H9 (cell line): ENCODE data around the gene MCEE. TPM values are rescaled to one million over a fixed set of nuclear protein-coding genes. Genes with fewer than 3 reads are reported as not detected.

Experiments used
- DNase-seq: peaks from one replicate; pipeline ENCODE4 v3.0.0-alpha.2; 2017
- H2AFZ ChIP-seq: one replicate; pipeline ENCODE4 v1.6.1; 2013; ENCODE audit warnings: mild to moderate bottlenecking, low read length, control low read depth, moderate library complexity
- H2AK5ac ChIP-seq: 2 replicates; pipeline ENCODE4 v1.6.1; 2013; ENCODE audit warnings: low read length, control low read depth, mixed read lengths; ENCODE audit not compliant: insufficient read length
- H2BK120ac ChIP-seq: one replicate; pipeline ENCODE4 v1.6.1; 2013; ENCODE audit warnings: low read depth, mild to moderate bottlenecking, low read length, control low read depth, inconsistent platforms; ENCODE audit not compliant: poor library complexity, severe bottlenecking
- H2BK12ac ChIP-seq: 2 replicates; pipeline ENCODE4 v1.6.1; 2013; ENCODE audit warnings: low read length, control low read depth, mixed read lengths, low read depth; ENCODE audit not compliant: insufficient read length
- H2BK15ac ChIP-seq: 2 replicates; pipeline ENCODE4 v1.6.1; 2013; ENCODE audit warnings: low read depth, low read length, control low read depth
- H2BK20ac ChIP-seq: one replicate; pipeline ENCODE4 v1.6.1; 2013; ENCODE audit warnings: low read depth, mild to moderate bottlenecking, low read length, control low read depth, inconsistent platforms; ENCODE audit not compliant: poor library complexity, severe bottlenecking
- H2BK5ac ChIP-seq: 2 replicates; pipeline ENCODE4 v1.6.1; 2013; ENCODE audit warnings: low read length, control low read depth, mixed read lengths; ENCODE audit not compliant: insufficient read length
- H3K14ac ChIP-seq: 2 replicates; pipeline ENCODE4 v1.6.1; 2013; ENCODE audit warnings: low read length, control low read depth; ENCODE audit not compliant: insufficient read depth
- H3K18ac ChIP-seq: 2 replicates; pipeline ENCODE4 v1.6.1; 2013; ENCODE audit warnings: low read depth, mild to moderate bottlenecking, mixed read lengths, low read length, control low read depth; ENCODE audit not compliant: insufficient read length
- H3K23ac ChIP-seq: 2 replicates; pipeline ENCODE4 v1.6.1; 2013; ENCODE audit warnings: low read length, control low read depth, mixed read lengths, low read depth; ENCODE audit not compliant: insufficient read length
- H3K23me2 ChIP-seq: 2 replicates; pipeline ENCODE4 v1.6.1; 2013; ENCODE audit warnings: low read depth, mild to moderate bottlenecking, mixed read lengths, low read length, control low read depth; ENCODE audit not compliant: insufficient read length, poor library complexity, severe bottlenecking
- H3K27ac ChIP-seq: 2 replicates; pipeline ENCODE4 v1.5.1; 2013; ENCODE audit warnings: low read length, control low read depth, mixed read lengths, low read depth; ENCODE audit not compliant: insufficient read length
- H3K27me3 ChIP-seq: 2 replicates; pipeline ENCODE4 v1.6.1; 2013; ENCODE audit warnings: low read length, control low read depth, inconsistent platforms; ENCODE audit not compliant: insufficient read depth
- H3K4ac ChIP-seq: 2 replicates; pipeline ENCODE4 v1.6.1; 2013; ENCODE audit warnings: low read depth, mild to moderate bottlenecking, control low read depth, inconsistent platforms, low read length, moderate library complexity
- H3K4me1 ChIP-seq: 2 replicates; pipeline ENCODE4 v1.6.1; 2013; ENCODE audit warnings: low read length, control low read depth, inconsistent platforms; ENCODE audit not compliant: insufficient read depth
- H3K4me2 ChIP-seq: 2 replicates; pipeline ENCODE4 v1.6.1; 2013; ENCODE audit warnings: low read length, control low read depth, mixed read lengths; ENCODE audit not compliant: insufficient read length, insufficient read depth
- H3K56ac ChIP-seq: 2 replicates; pipeline ENCODE4 v1.6.1; 2013; ENCODE audit warnings: low read depth, mild to moderate bottlenecking, mixed read lengths, low read length, control low read depth; ENCODE audit not compliant: insufficient read length
- H3K79me1 ChIP-seq: 2 replicates; pipeline ENCODE4 v1.6.1; 2013; ENCODE audit warnings: low read depth, mild to moderate bottlenecking, moderate library complexity, low read length, control low read depth, inconsistent platforms; ENCODE audit not compliant: insufficient read depth, poor library complexity, severe bottlenecking
- H3K79me2 ChIP-seq: 2 replicates; pipeline ENCODE4 v1.6.1; 2013; ENCODE audit warnings: low read length, control low read depth, inconsistent platforms; ENCODE audit not compliant: insufficient read depth
- H3K9ac ChIP-seq: 2 replicates; pipeline ENCODE4 v1.6.1; 2013; ENCODE audit warnings: low read length, control low read depth, mixed read lengths; ENCODE audit not compliant: insufficient read length; ENCODE audit errors: extremely low read depth
- H3K9me3 ChIP-seq: one replicate; pipeline ENCODE4 v1.6.1; 2013; ENCODE audit warnings: low read depth, low read length, inconsistent platforms; ENCODE audit not compliant: control insufficient read depth
- H3T11ph ChIP-seq: one replicate; pipeline ENCODE4 v1.6.1; 2013; ENCODE audit warnings: mild to moderate bottlenecking, low read length, control low read depth, inconsistent platforms
- H4K20me1 ChIP-seq: one replicate; pipeline ENCODE4 v1.6.1; 2013; ENCODE audit not compliant: control insufficient read depth, insufficient read length, insufficient read depth
- H4K5ac ChIP-seq: 2 replicates; pipeline ENCODE4 v1.6.1; 2013; ENCODE audit warnings: low read depth, mild to moderate bottlenecking, mixed read lengths, low read length, control low read depth; ENCODE audit not compliant: insufficient read length
- H4K8ac ChIP-seq: replicated peaks from 2 replicates; pipeline ENCODE4 v1.6.1; 2013; ENCODE audit warnings: low read length, control low read depth, mixed read lengths, low read depth; ENCODE audit not compliant: insufficient read length
- H4K91ac ChIP-seq: 2 replicates; pipeline ENCODE4 v1.6.1; 2013; ENCODE audit warnings: low read depth, mild to moderate bottlenecking, moderate library complexity, mixed read lengths, low read length, control low read depth; ENCODE audit not compliant: insufficient read length
- H3K27ac Mint-ChIP-seq, 3 experiments: 2 replicates in 2 of 3; 3 replicates in 1 of 3; pipeline ENCODE4 v1.8.0; 2020 to 2021; ENCODE audit warnings: mixed read lengths in 3 of 3, mild to moderate bottlenecking in 1 of 3, moderate library complexity in 1 of 3
- H3K27me3 Mint-ChIP-seq: 2 replicates; pipeline ENCODE4 v1.8.0; 2021; ENCODE audit warnings: low read depth, mild to moderate bottlenecking, moderate library complexity, mixed read lengths
- H3K36me3 Mint-ChIP-seq, 3 experiments: 2 replicates in 2 of 3; 3 replicates in 1 of 3; pipeline ENCODE4 v1.8.0; 2020 to 2021; ENCODE audit warnings: low read depth in 3 of 3, mixed read lengths in 3 of 3; ENCODE audit not compliant: insufficient read depth in 1 of 3
- H3K4me1 Mint-ChIP-seq, 2 experiments: 2 replicates each; pipeline ENCODE4 v1.8.0; 2020; ENCODE audit warnings: mixed read lengths in 2 of 2
- H3K4me3 Mint-ChIP-seq, 2 experiments: 2 replicates in 1 of 2; 3 replicates in 1 of 2; pipeline ENCODE4 v1.8.0; 2020 to 2021; ENCODE audit warnings: mild to moderate bottlenecking in 2 of 2, mixed read lengths in 2 of 2, moderate library complexity in 1 of 2
- H3K9me3 Mint-ChIP-seq, 2 experiments: 2 replicates in 1 of 2; 3 replicates in 1 of 2; pipeline ENCODE4 v1.8.0; 2020; ENCODE audit warnings: mild to moderate bottlenecking in 2 of 2, mixed read lengths in 2 of 2, moderate library complexity in 1 of 2
- WGBS: extraction: QIAGEN DNeasy Blood & Tissue Kit; methylation state at CpG from one replicate; pipeline ENCODE4 v1.1.7; 2013; ENCODE audit warnings: missing lambda C conversion rate, low lambda C conversion rate, mixed read lengths; ENCODE audit not compliant: insufficient read length; ENCODE audit errors: extremely low coverage; 5-methylcytosine and 5-hydroxymethylcytosine counted together
- total RNA-seq: library from RNA; stranded (reverse); gene quantifications from 2 replicates; pipeline ENCODE4 v1.2.1, GENCODE V29; 2021
- TF ChIP-seq, protein P1 (sequence below): fragments of 200-600 bp; sonication (generic); conservative IDR thresholded peaks from 3 replicates; pipeline ENCODE4 v1.8.0; 2021; ENCODE audit warnings: antibody characterized with exemption, mild to moderate bottlenecking

The MCEE gene
- total RNA-seq, 1 experiment from 2014 or later = 12.5 TPM

DNA sequence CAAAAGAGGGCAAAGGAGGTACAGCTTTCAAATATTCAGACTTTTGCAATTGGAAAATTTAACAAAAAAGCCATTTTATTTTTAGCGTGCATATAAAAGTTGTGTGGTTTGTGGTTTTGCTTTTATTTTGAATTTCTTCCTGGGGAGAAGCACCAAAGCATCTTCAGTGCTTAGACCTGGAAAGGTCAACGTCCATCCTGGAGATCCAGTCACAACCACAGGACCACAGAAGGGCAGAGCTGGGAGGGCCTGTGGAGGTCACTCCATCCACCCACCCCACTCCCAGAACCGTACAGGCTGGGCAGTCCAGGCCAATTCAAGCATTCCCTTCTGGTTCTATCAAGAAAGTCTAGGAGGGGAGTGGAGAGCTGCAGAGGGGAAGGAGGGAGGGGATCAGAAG lies 44.2 kb upstream of the MCEE start:
- Histone ChIP-seq H3K79me2 (no peaks in the 10 kb centered on the region), H4K5ac (no peak overlapping the region), H3K23ac (no peak overlapping the region), H3K18ac (no peak overlapping the region), H2BK20ac (no peak overlapping the region), H3K14ac (no peak overlapping the region; the same call in 1 of the 2 replicates), H3K27me3 (no peaks in the 10 kb centered on the region), H3T11ph (no peak overlapping the region), H3K79me1 (no peaks in the 10 kb centered on the region), H3K9me3 (no peaks in the 10 kb centered on the region), H3K4me1 (peaks cover 2% of the 10 kb centered on the region; the same call in 1 of the 2 replicates), H3K23me2 (no peaks in the 10 kb centered on the region), H2BK15ac (no peak overlapping the region), H2BK120ac (no peak overlapping the region), H4K91ac (no peak overlapping the region), H3K9ac (no peak overlapping the region), H4K8ac (no peak overlapping the region), H4K20me1 (no peaks in the 10 kb centered on the region), H3K56ac (no peak overlapping the region), H3K4ac (no peak overlapping the region), H3K27ac (no peak overlapping the region), H2BK5ac (no peak overlapping the region), H2AK5ac (no peak overlapping the region), H2BK12ac (no peak overlapping the region), H3K4me2 (no peak overlapping the region), H2AFZ (no peak overlapping the region)
- Mint-ChIP-seq H3K4me1 (peaks cover 18 to 24% of the 10 kb centered on the region in 2 experiments), H3K27ac (no peak overlapping the region), H3K27me3 (peaks cover 4% of the 10 kb centered on the region), H3K36me3 (no peaks in the 10 kb centered on the region; a peak in 1 of 7 replicates), H3K9me3 (no peaks in the 10 kb centered on the region; a peak in 1 of 5 replicates), H3K4me3 (no peak overlapping the region)
- no peak for DNase-seq
- no CpG with 5 or more reads among the region's 3 CpGs for whole genome bisulfite sequencing
- TF ChIP-seq, protein P1, sequence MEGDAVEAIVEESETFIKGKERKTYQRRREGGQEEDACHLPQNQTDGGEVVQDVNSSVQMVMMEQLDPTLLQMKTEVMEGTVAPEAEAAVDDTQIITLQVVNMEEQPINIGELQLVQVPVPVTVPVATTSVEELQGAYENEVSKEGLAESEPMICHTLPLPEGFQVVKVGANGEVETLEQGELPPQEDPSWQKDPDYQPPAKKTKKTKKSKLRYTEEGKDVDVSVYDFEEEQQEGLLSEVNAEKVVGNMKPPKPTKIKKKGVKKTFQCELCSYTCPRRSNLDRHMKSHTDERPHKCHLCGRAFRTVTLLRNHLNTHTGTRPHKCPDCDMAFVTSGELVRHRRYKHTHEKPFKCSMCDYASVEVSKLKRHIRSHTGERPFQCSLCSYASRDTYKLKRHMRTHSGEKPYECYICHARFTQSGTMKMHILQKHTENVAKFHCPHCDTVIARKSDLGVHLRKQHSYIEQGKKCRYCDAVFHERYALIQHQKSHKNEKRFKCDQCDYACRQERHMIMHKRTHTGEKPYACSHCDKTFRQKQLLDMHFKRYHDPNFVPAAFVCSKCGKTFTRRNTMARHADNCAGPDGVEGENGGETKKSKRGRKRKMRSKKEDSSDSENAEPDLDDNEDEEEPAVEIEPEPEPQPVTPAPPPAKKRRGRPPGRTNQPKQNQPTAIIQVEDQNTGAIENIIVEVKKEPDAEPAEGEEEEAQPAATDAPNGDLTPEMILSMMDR = no peak
